ENCODE measurements around the gene COL6A5.

DNA sequence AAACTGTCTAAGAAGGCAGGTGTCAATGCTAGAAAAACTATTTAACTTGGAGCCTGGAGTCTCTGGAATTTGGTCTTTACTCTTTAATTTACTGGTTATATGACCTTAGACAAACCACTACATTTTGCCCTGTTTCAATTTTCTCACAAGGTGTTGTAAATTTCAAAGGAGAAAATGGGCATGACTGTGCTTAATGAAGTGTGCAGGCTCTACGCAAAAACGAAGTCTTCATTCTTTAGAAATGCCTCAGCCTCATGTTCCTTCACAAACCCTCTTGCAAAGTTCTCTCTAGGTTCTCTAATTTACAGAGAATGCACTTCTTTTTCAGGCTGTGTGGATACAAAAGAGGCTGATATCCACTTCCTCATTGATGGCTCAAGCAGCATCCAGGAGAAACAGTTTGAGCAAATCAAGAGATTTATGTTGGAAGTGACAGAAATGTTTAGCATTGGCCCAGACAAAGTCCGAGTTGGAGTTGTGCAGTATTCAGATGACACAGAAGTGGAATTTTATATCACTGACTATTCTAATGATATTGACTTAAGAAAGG lies 39.1 kb downstream of the COL6A5 start:
- TF ChIP-seq, protein P1, sequence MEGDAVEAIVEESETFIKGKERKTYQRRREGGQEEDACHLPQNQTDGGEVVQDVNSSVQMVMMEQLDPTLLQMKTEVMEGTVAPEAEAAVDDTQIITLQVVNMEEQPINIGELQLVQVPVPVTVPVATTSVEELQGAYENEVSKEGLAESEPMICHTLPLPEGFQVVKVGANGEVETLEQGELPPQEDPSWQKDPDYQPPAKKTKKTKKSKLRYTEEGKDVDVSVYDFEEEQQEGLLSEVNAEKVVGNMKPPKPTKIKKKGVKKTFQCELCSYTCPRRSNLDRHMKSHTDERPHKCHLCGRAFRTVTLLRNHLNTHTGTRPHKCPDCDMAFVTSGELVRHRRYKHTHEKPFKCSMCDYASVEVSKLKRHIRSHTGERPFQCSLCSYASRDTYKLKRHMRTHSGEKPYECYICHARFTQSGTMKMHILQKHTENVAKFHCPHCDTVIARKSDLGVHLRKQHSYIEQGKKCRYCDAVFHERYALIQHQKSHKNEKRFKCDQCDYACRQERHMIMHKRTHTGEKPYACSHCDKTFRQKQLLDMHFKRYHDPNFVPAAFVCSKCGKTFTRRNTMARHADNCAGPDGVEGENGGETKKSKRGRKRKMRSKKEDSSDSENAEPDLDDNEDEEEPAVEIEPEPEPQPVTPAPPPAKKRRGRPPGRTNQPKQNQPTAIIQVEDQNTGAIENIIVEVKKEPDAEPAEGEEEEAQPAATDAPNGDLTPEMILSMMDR (IDR thresholded peaks at IDR 0.05) = no peak
- no peak for TF ChIP-seq POLR2A (IDR thresholded peaks at IDR 0.05; ENCODE audit: low read depth)
- TF ChIP-seq POLR2AphosphoS5 (IDR thresholded peaks at IDR 0.05) = no peak
- no peak for TF ChIP-seq EP300 (IDR thresholded peaks at IDR 0.05)

Measured in esophagus muscularis mucosa (tissue), 4 donors.